CD14-positive monocyte (primary cell): ENCODE measurements around the gene DDX10. TPM values are rescaled to one million over a fixed set of nuclear protein-coding genes. Genes with fewer than 3 reads are reported as not detected.

ENCODE experiments used
- DNase-seq, 3 donors: peaks; one replicate each; pipeline ENCODE4 v3.0.0-alpha.2; 2011 to 2022
- H2AFZ ChIP-seq: 2 replicates; pipeline ENCODE4 v1.6.0; 2012; ENCODE audit warnings: mild to moderate bottlenecking, low read depth, low read length, inconsistent platforms; ENCODE audit not compliant: insufficient read depth, poor library complexity, severe bottlenecking
- H3K27ac ChIP-seq, 2 donors: 1 replicate in 1 of 2; 2 replicates in 1 of 2; pipeline ENCODE4 v1.5.1; 2012 to 2013; ENCODE audit warnings: low read length in 2 of 2, control low read depth in 1 of 2, inconsistent platforms in 1 of 2, low read depth in 1 of 2, mild to moderate bottlenecking in 1 of 2
- H3K27me3 ChIP-seq, 2 donors: one replicate each; pipeline versions ENCODE4 v1.6.0 to v1.6.1; 2011 to 2013; ENCODE audit warnings: low read length in 2 of 2; ENCODE audit not compliant: control insufficient read depth in 2 of 2, insufficient read depth in 2 of 2
- H3K36me3 ChIP-seq, 2 donors: replicated peaks in 1 of 2; 1 replicate in 1 of 2; 2 replicates in 1 of 2; pipeline versions ENCODE4 v1.5.1 to v1.6.1; 2012 to 2013; ENCODE audit warnings: low read length in 2 of 2, control low read depth in 1 of 2, inconsistent platforms in 1 of 2, mild to moderate bottlenecking in 1 of 2; ENCODE audit not compliant: insufficient read depth in 2 of 2, control insufficient read depth in 1 of 2
- H3K4me1 ChIP-seq, 2 donors: 1 replicate in 1 of 2; 2 replicates in 1 of 2; pipeline versions ENCODE4 v1.5.1 to v1.6.1; 2012 to 2013; ENCODE audit warnings: low read length in 2 of 2, control low read depth in 1 of 2, inconsistent platforms in 1 of 2, mild to moderate bottlenecking in 1 of 2, moderate library complexity in 1 of 2; ENCODE audit not compliant: insufficient read depth in 2 of 2, control insufficient read depth in 1 of 2
- H3K4me2 ChIP-seq: replicated peaks from 2 replicates; pipeline ENCODE3; 2012; ENCODE audit warnings: low read length, moderate library complexity, mild to moderate bottlenecking; ENCODE audit not compliant: poor library complexity, severe bottlenecking; ENCODE audit errors: extremely low read depth
- H3K4me3 ChIP-seq, 3 experiments: fragments of 200-600 bp in 1 of 3; sonication (generic) in 1 of 3; replicated peaks in 1 of 3; 1 replicate in 2 of 3; 2 replicates in 1 of 3; pipeline ENCODE4 v1.5.1; 2011 to 2013; ENCODE audit warnings: low read length in 3 of 3, mild to moderate bottlenecking in 3 of 3, control low read depth in 2 of 3, low read depth in 2 of 3, inconsistent platforms in 1 of 3, moderate library complexity in 1 of 3
- H3K79me2 ChIP-seq: 2 replicates; pipeline ENCODE4 v1.6.0; 2012; ENCODE audit warnings: mild to moderate bottlenecking, control low read depth, inconsistent platforms, low read length, moderate library complexity; ENCODE audit not compliant: insufficient read depth
- H3K9ac ChIP-seq: 2 replicates; pipeline ENCODE4 v1.6.0; 2017; ENCODE audit warnings: low read length, mild to moderate bottlenecking; ENCODE audit not compliant: insufficient read depth, poor library complexity, severe bottlenecking
- H3K9me3 ChIP-seq, 2 donors: replicated peaks in 1 of 2; 1 replicate in 1 of 2; 2 replicates in 1 of 2; pipeline versions ENCODE4 v1.5.1 to v1.6.1; 2012 to 2013; ENCODE audit warnings: low read length in 2 of 2, control low read depth in 1 of 2; ENCODE audit not compliant: control insufficient read depth in 1 of 2, insufficient read depth in 1 of 2
- H4K20me1 ChIP-seq: 2 replicates; pipeline ENCODE4 v1.6.0; 2012; ENCODE audit warnings: mild to moderate bottlenecking, low read length, control low read depth, moderate library complexity; ENCODE audit not compliant: insufficient read depth
- H3K27ac Mint-ChIP-seq, 7 donors: one replicate each; pipeline ENCODE4 v1.8.0; 2020; ENCODE audit warnings: mild to moderate bottlenecking in 7 of 7, mixed read lengths in 7 of 7, moderate library complexity in 6 of 7, inconsistent platforms in 2 of 7
- H3K27me3 Mint-ChIP-seq, 3 donors: one replicate each; pipeline ENCODE4 v1.8.0; 2021 to 2022; ENCODE audit warnings: low read depth in 3 of 3, mild to moderate bottlenecking in 3 of 3, mixed read lengths in 3 of 3, moderate library complexity in 3 of 3, inconsistent platforms in 1 of 3
- H3K36me3 Mint-ChIP-seq, 2 donors: one replicate each; pipeline ENCODE4 v1.8.0; 2020; ENCODE audit warnings: mixed read lengths in 2 of 2, inconsistent platforms in 1 of 2, mild to moderate bottlenecking in 1 of 2
- H3K4me1 Mint-ChIP-seq: one replicate; pipeline ENCODE4 v1.8.0; 2020; ENCODE audit warnings: mild to moderate bottlenecking, mixed read lengths
- H3K4me3 Mint-ChIP-seq, 2 donors: one replicate each; pipeline ENCODE4 v1.8.0; 2020; ENCODE audit warnings: mild to moderate bottlenecking in 2 of 2, mixed read lengths in 2 of 2, moderate library complexity in 1 of 2
- H3K9me3 Mint-ChIP-seq, 7 donors: one replicate each; pipeline ENCODE4 v1.8.0; 2020 to 2022; ENCODE audit warnings: mixed read lengths in 7 of 7, mild to moderate bottlenecking in 6 of 7, moderate library complexity in 6 of 7, inconsistent platforms in 2 of 7
- CTCF ChIP-seq: fragments of 200-600 bp; IDR thresholded peaks from one replicate; pipeline ENCODE4 v1.8.0; 2022; ENCODE audit warnings: antibody characterized with exemption, mild to moderate bottlenecking
- WGBS: methylation state at CpG from one replicate; pipeline ENCODE4 v1.1.5; 2013; ENCODE audit warnings: missing lambda C conversion rate; ENCODE audit not compliant: insufficient coverage; 5-methylcytosine and 5-hydroxymethylcytosine counted together
- intact Hi-C, 2 donors: fragments of 100-400 bp; cut with micrococcal nuclease; formaldehyde crosslinking; loops; one replicate each; pipeline versions ENCODE4 v1.15.0 to v1.15.1; 2023
- polyA plus RNA-seq, 3 donors: library from polyadenylated mRNA; depleted of rRNA in 1 of 3; unstranded in 2 of 3; stranded (reverse) in 1 of 3; fragments of 300-500 nt in 2 of 3; fragments of >200 nt in 1 of 3; fragmentation: Illumina TruSeq in 2 of 3; gene quantifications; 1 replicate in 2 of 3; 2 replicates in 1 of 3; pipeline ENCODE4 v1.2.3, GENCODE V29; 2012 to 2021

Gene DDX10
- polyA plus RNA-seq, 3 donors, result 5.0 to 6.3 (median 5.3) TPM

GRCh38 chr11:108751444-108751843 is 86.6 kb downstream of the DDX10 start:
- Histone ChIP-seq H3K4me3 (no peak overlapping the region), H3K4me2 (no peak overlapping the region), H3K27me3 (no peaks in the 10 kb centered on the region), H3K27ac (no peak overlapping the region), H4K20me1 (no peaks in the 10 kb centered on the region), H3K36me3 (no peaks in the 10 kb centered on the region), H3K9me3 (no peaks in the 10 kb centered on the region), H3K79me2 (no peaks in the 10 kb centered on the region), H2AFZ (no peak overlapping the region), H3K4me1 (no peaks in the 10 kb centered on the region), H3K9ac (no peak overlapping the region)
- Mint-ChIP-seq H3K36me3 (peaks cover 0 to 2% of the 10 kb centered on the region in 2 donors), H3K4me3 (no peak overlapping the region), H3K9me3 (no peaks in the 10 kb centered on the region), H3K4me1 (peaks cover 5% of the 10 kb centered on the region), H3K27me3 (peaks cover 0 to 1% (median 0%) of the 10 kb centered on the region in 3 donors), H3K27ac (no peak overlapping the region)
- WGBS, result no CpG with 5 or more reads among the region's 4 CpGs
- TF ChIP-seq CTCF, result no peak
- DNase-seq, result peak in 1 of 3 donors; percentile 7
- intact Hi-C loops, result no loop called here

- H3K9ac ChIP-seq, result no peak overlapping the region
- Mint-ChIP-seq H3K27me3 (peaks cover 0 to 1% (median 0%) of the 10 kb centered on the region in 3 donors), H3K4me1 (peaks cover 5% of the 10 kb centered on the region), H3K36me3 (peaks cover 0 to 2% of the 10 kb centered on the region in 2 donors), H3K4me3 (no peak overlapping the region), H3K27ac (no peak overlapping the region), H3K9me3 (no peaks in the 10 kb centered on the region)
- no peaks in the 10 kb centered on the region for H3K4me1 ChIP-seq
- H3K4me3 ChIP-seq, result no peak overlapping the region
- intact Hi-C loops, result no loop called here
- H3K9me3 ChIP-seq, result no peaks in the 10 kb centered on the region
- H3K4me2 ChIP-seq, result no peak overlapping the region
- H3K27ac ChIP-seq, result no peak overlapping the region
- H2AFZ ChIP-seq, result no peak overlapping the region
- H3K27me3 ChIP-seq, result no peaks in the 10 kb centered on the region
- TF ChIP-seq CTCF, result no peak
- no peaks in the 10 kb centered on the region for H4K20me1 ChIP-seq
- no peaks in the 10 kb centered on the region for H3K36me3 ChIP-seq
- DNase-seq, result no peak
- H3K79me2 ChIP-seq, result no peaks in the 10 kb centered on the region
Observed at GRCh38 chr11:108752297-108752751, 87.5 kb downstream of the DDX10 start.
